Smooth muscle cell (in vitro differentiated cells): ENCODE data around the gene CD40LG. TPM values are rescaled to one million over a fixed set of nuclear protein-coding genes. Genes with fewer than 3 reads are reported as not detected.

Source experiments
- DNase-seq: peaks from one replicate; lab custom pipeline; 2025; ENCODE audit not compliant: unreplicated experiment; lab: John Stamatoyannopoulos, UW
- H2AFZ ChIP-seq: fragments of 200-600 bp; sonication (generic); 2 replicates; pipeline ENCODE4 v1.6.0; 2016; ENCODE audit warnings: antibody characterized with exemption, low read depth, mild to moderate bottlenecking
- H3F3A ChIP-seq: fragments of 200-600 bp; sonication (generic); 2 replicates; pipeline ENCODE4 v1.6.0; 2017; ENCODE audit warnings: antibody characterized with exemption, low read depth
- H3K27ac ChIP-seq: fragments of 200-600 bp; sonication (generic); 2 replicates; pipeline ENCODE4 v1.5.1; 2016; ENCODE audit warnings: low read depth, mild to moderate bottlenecking
- H3K27me3 ChIP-seq: fragments of 200-600 bp; sonication (generic); 2 replicates; pipeline ENCODE4 v1.6.1; 2016; ENCODE audit warnings: low read depth, mild to moderate bottlenecking
- H3K36me3 ChIP-seq: fragments of 200-600 bp; sonication (generic); 2 replicates; pipeline ENCODE4 v1.5.1; 2016; ENCODE audit warnings: low read depth
- H3K4me1 ChIP-seq: fragments of 200-600 bp; sonication (generic); 2 replicates; pipeline ENCODE4 v1.5.1; 2016; ENCODE audit warnings: low read depth
- H3K4me2 ChIP-seq: fragments of 200-600 bp; sonication (generic); 2 replicates; pipeline ENCODE4 v1.6.0; 2016; ENCODE audit warnings: mild to moderate bottlenecking
- H3K4me3 ChIP-seq: fragments of 200-600 bp; sonication (generic); 2 replicates; pipeline ENCODE4 v1.5.1; 2016; ENCODE audit warnings: mild to moderate bottlenecking
- H3K79me2 ChIP-seq: fragments of 200-600 bp; sonication (generic); 2 replicates; pipeline ENCODE4 v1.6.0; 2016; ENCODE audit warnings: low read depth, mild to moderate bottlenecking
- H3K9ac ChIP-seq: fragments of 200-600 bp; sonication (generic); 2 replicates; pipeline ENCODE4 v1.6.0; 2016; ENCODE audit warnings: low read depth
- H3K9me3 ChIP-seq: fragments of 200-600 bp; sonication (generic); replicated peaks from 2 replicates; pipeline ENCODE4 v1.5.1; 2016; ENCODE audit warnings: low read depth
- H4K20me1 ChIP-seq: fragments of 200-600 bp; sonication (generic); 2 replicates; pipeline ENCODE4 v1.6.0; 2016; ENCODE audit warnings: low read depth
- CTCF ChIP-seq: fragments of 200-600 bp; sonication (generic); IDR thresholded peaks from 2 replicates; pipeline ENCODE4 v1.5.1; 2017; ENCODE audit warnings: borderline replicate concordance, mild to moderate bottlenecking, antibody characterized with exemption; ENCODE audit not compliant: insufficient read depth, poor library complexity, severe bottlenecking
- WGBS: methylation state at CpG from one replicate; pipeline ENCODE4 v1.1.7; 2016; ENCODE audit warnings: low lambda C conversion rate; 5-methylcytosine and 5-hydroxymethylcytosine counted together
- polyA plus RNA-seq: library from polyadenylated mRNA; unstranded; fragments of >200 nt; fragmentation: Nextera tagmentation; extraction: Ambion mirVana; gene quantifications from 2 replicates; pipeline ENCODE4 v1.2.1, GENCODE V29; 2016
- total RNA-seq: library from RNA; depleted of rRNA; stranded (reverse); fragments of >200 nt; gene quantifications from 2 replicates; pipeline ENCODE4 v1.2.3, GENCODE V29; 2014

Gene CD40LG
- total and polyA plus RNA-seq, 2 experiments from 2014 or later: not detected

GRCh38 chrX:136625246-136625645 is 22.7 kb upstream of the CD40LG start:
- Histone ChIP-seq H4K20me1 (no peaks in the 10 kb centered on the region), H3K79me2 (no peaks in the 10 kb centered on the region), H3K36me3 (no peaks in the 10 kb centered on the region), H3K27me3 (no peaks in the 10 kb centered on the region), H3K4me1 (no peaks in the 10 kb centered on the region), H3K4me3 (no peak overlapping the region), H3K9ac (no peak overlapping the region), H3K27ac (no peak overlapping the region), H3F3A (no peaks in the 10 kb centered on the region), H3K4me2 (no peak overlapping the region), H3K9me3 (no peaks in the 10 kb centered on the region), H2AFZ (no peak overlapping the region)
- WGBS: 78% methylated on average over 2 of the region's 2 CpGs
- TF ChIP-seq CTCF: no peak
- DNase-seq: no peak

GRCh38 chrX:136626237-136626636 is 21.7 kb upstream of the CD40LG start:
- 35% methylated on average over 2 of the region's 2 CpGs for WGBS
- no peak for TF ChIP-seq CTCF
- Histone ChIP-seq H4K20me1 (no peaks in the 10 kb centered on the region), H2AFZ (no peak overlapping the region), H3K27me3 (no peaks in the 10 kb centered on the region), H3K4me2 (no peak overlapping the region), H3K4me3 (no peak overlapping the region), H3K9ac (no peak overlapping the region), H3K36me3 (no peaks in the 10 kb centered on the region), H3K4me1 (no peaks in the 10 kb centered on the region), H3K27ac (no peak overlapping the region), H3F3A (no peaks in the 10 kb centered on the region), H3K79me2 (no peaks in the 10 kb centered on the region), H3K9me3 (no peaks in the 10 kb centered on the region)
- no peak for DNase-seq

GRCh38 chrX:136626891-136627290 is 21.1 kb upstream of the CD40LG start:
- H3K9ac ChIP-seq: no peak overlapping the region
- no peak for DNase-seq
- H2AFZ ChIP-seq: no peak overlapping the region
- H3K4me3 ChIP-seq: no peak overlapping the region
- H3K4me2 ChIP-seq: no peak overlapping the region
- no peaks in the 10 kb centered on the region for H3K79me2 ChIP-seq
- H4K20me1 ChIP-seq: no peaks in the 10 kb centered on the region
- 78% methylated on average over 1 of the region's 1 CpG for WGBS
- H3K27me3 ChIP-seq: no peaks in the 10 kb centered on the region
- no peaks in the 10 kb centered on the region for H3F3A ChIP-seq
- no peaks in the 10 kb centered on the region for H3K4me1 ChIP-seq
- no peaks in the 10 kb centered on the region for H3K36me3 ChIP-seq
- no peak for TF ChIP-seq CTCF
- H3K9me3 ChIP-seq: no peaks in the 10 kb centered on the region
- no peak overlapping the region for H3K27ac ChIP-seq

- no peak overlapping the region for H3K4me2 ChIP-seq
- TF ChIP-seq CTCF: no peak
These were observed 20.5 kb upstream of the CD40LG start for GRCh38 chrX:136627409-136627808.

More at GRCh38 chrX:136627409-136627808, 20.5 kb upstream of the CD40LG start:
- Histone ChIP-seq H3K27ac (no peak overlapping the region), H3K27me3 (no peaks in the 10 kb centered on the region), H3K9me3 (no peaks in the 10 kb centered on the region), H4K20me1 (no peaks in the 10 kb centered on the region), H2AFZ (no peak overlapping the region), H3K4me3 (no peak overlapping the region), H3K9ac (no peak overlapping the region), H3K79me2 (no peaks in the 10 kb centered on the region), H3K36me3 (no peaks in the 10 kb centered on the region), H3F3A (no peaks in the 10 kb centered on the region), H3K4me1 (no peaks in the 10 kb centered on the region)
- 79% methylated on average over 4 of the region's 4 CpGs for WGBS
- DNase-seq: no peak
